ENCODE results near the gene ZNF529. TPM values are rescaled to one million over a fixed set of nuclear protein-coding genes. Genes with fewer than 3 reads are reported as not detected.
A peak's percentile ranks its signal among the peaks of the same experiment; 100 is the strongest.

The ZNF529 gene
- total RNA-seq (2021) (4.0 and 4.2 TPM in 2 replicates), Bru-seq, nascent RNA (percentile 76 among the genes with signal in this experiment), BruChase-seq, experiment 1, labeled RNA remaining after a 2-hour chase (percentile 75 among the genes with signal in this experiment), BruChase-seq, experiment 2, labeled RNA remaining after a 6-hour chase (percentile 55 among the genes with signal in this experiment)
- long read RNA-seq, full-length matches to known transcripts: 1 of 12 reads
- long read RNA-seq, partial matches to known transcripts: 0 of 12 reads
- long read RNA-seq, other reads (novel, unspliced or antisense): 11 of 12 reads

GRCh38 chr19:36573020-36573894 lies at the start of gene ZNF529:
TSS of gene ZNF529 (minus strand) at chr19:36573292. CDS start at chr19:36572346, 946 bp downstream.
- peak; percentile 84 to 87 for DNase-seq
- Histone ChIP-seq H4K20me1 (ENCODE audit: insufficient read depth) (no peaks in the 10 kb centered on the region), H2AFZ (peak within 1 kb of the TSS; percentile 99), H3K4me1 (replicated peaks; ENCODE audit: insufficient read depth) (peaks cover 6% of the 10 kb centered on the region; the same call in 1 of the 2 replicates), H3F3A (ENCODE audit: insufficient read depth, low read depth) (no peaks in the 10 kb centered on the region), H3K27me3 (ENCODE audit: insufficient read depth, low read depth) (no peaks in the 10 kb centered on the region), H3K4me3 (peak within 1 kb of the TSS; percentile 90), H3K36me3 (ENCODE audit: low read depth) (peaks cover 56% of the 10 kb centered on the region), H3K27ac (peak within 1 kb of the TSS; percentile 55), H3K4me2 (peak within 1 kb of the TSS; percentile 88), H3K9me2 (ENCODE audit: insufficient read depth) (no peaks in the 10 kb centered on the region), H3K9me3 (ENCODE audit: insufficient read depth, low read depth) (peaks cover 27% of the 10 kb centered on the region; the same call in 1 of the 2 replicates), H3K79me2 (ENCODE audit: low read depth) (peaks cover 40% of the 10 kb centered on the region)
- BruUV-seq (replicated peaks): no TSS peak
- CTCF ChIA-PET: no interaction called here
- intact Hi-C loops (cut with micrococcal nuclease; ENCODE audit: unreplicated experiment): loop anchor here (1.0 to 5.0 kb wide), 3 partner anchors 45 to 446 kb away; partner anchors contain the start of genes ZNF260 and ZNF461
- TF ChIP-seq EZH2 (IDR thresholded peaks at IDR 0.05; ENCODE audit: low read depth): no peak
- TF ChIP-seq, protein P1, sequence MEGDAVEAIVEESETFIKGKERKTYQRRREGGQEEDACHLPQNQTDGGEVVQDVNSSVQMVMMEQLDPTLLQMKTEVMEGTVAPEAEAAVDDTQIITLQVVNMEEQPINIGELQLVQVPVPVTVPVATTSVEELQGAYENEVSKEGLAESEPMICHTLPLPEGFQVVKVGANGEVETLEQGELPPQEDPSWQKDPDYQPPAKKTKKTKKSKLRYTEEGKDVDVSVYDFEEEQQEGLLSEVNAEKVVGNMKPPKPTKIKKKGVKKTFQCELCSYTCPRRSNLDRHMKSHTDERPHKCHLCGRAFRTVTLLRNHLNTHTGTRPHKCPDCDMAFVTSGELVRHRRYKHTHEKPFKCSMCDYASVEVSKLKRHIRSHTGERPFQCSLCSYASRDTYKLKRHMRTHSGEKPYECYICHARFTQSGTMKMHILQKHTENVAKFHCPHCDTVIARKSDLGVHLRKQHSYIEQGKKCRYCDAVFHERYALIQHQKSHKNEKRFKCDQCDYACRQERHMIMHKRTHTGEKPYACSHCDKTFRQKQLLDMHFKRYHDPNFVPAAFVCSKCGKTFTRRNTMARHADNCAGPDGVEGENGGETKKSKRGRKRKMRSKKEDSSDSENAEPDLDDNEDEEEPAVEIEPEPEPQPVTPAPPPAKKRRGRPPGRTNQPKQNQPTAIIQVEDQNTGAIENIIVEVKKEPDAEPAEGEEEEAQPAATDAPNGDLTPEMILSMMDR (conservative IDR thresholded peaks at IDR 0.05): no peak
- POLR2A ChIA-PET (ENCODE audit: unreplicated experiment): interaction anchor here (0.6 to 1.0 kb wide), 6 partner anchors 43 to 440 kb away, joined by 3 to 12 read pairs (median 4); partner anchors contain the start of gene ZNF345

GRCh38 chr19:36605877-36606478 lies 32.9 kb upstream of the ZNF529 start:
- intact Hi-C loops (cut with micrococcal nuclease; ENCODE audit: unreplicated experiment): no loop called here
- Histone ChIP-seq H2AFZ (no peak overlapping the region), H3K4me2 (no peak overlapping the region), H3K9me2 (ENCODE audit: insufficient read depth) (no peaks in the 10 kb centered on the region), H3K27me3 (ENCODE audit: insufficient read depth, low read depth) (no peaks in the 10 kb centered on the region), H3K4me1 (replicated peaks; ENCODE audit: insufficient read depth) (no peaks in the 10 kb centered on the region), H4K20me1 (ENCODE audit: insufficient read depth) (no peaks in the 10 kb centered on the region), H3K79me2 (ENCODE audit: low read depth) (no peaks in the 10 kb centered on the region), H3K4me3 (no peak overlapping the region), H3K9me3 (ENCODE audit: insufficient read depth, low read depth) (peaks cover 5% of the 10 kb centered on the region), H3K36me3 (ENCODE audit: low read depth) (no peaks in the 10 kb centered on the region), H3K27ac (no peak overlapping the region), H3F3A (ENCODE audit: insufficient read depth, low read depth) (no peaks in the 10 kb centered on the region)
- CTCF ChIA-PET: no interaction called here
- BruUV-seq (replicated peaks): no TSS peak
- TF ChIP-seq EZH2 (IDR thresholded peaks at IDR 0.05; ENCODE audit: low read depth): no peak
- POLR2A ChIA-PET (ENCODE audit: unreplicated experiment): no interaction called here
- DNase-seq: no peak

GRCh38 chr19:36605101-36605876 lies 32.2 kb upstream of the ZNF529 start, which contains the start of gene ZNF382:
TSS of gene ZNF382 (plus strand) at chr19:36605313. CDS start at chr19:36609915, 4,602 bp downstream.
- H3K4me3 ChIP-seq: no peak within 1 kb of the TSS
- CTCF ChIA-PET: no interaction called here

More at GRCh38 chr19:36605101-36605876, 32.2 kb upstream of the ZNF529 start, which contains the start of gene ZNF382:
- no peak for DNase-seq
- H3F3A ChIP-seq (ENCODE audit: insufficient read depth, low read depth): no peaks in the 10 kb centered on the region
- no peaks in the 10 kb centered on the region for H4K20me1 ChIP-seq (ENCODE audit: insufficient read depth)
- no peak within 1 kb of the TSS for H3K4me2 ChIP-seq
- no peaks in the 10 kb centered on the region for H3K79me2 ChIP-seq (ENCODE audit: low read depth)
- peaks cover 5% of the 10 kb centered on the region for H3K9me3 ChIP-seq (ENCODE audit: insufficient read depth, low read depth)
- no peaks in the 10 kb centered on the region for H3K4me1 ChIP-seq (replicated peaks; ENCODE audit: insufficient read depth)
- no peaks in the 10 kb centered on the region for H3K36me3 ChIP-seq (ENCODE audit: low read depth)
- POLR2A ChIA-PET (ENCODE audit: unreplicated experiment): no interaction called here
- TF ChIP-seq, protein P1 (conservative IDR thresholded peaks at IDR 0.05): no peak
- no peak for TF ChIP-seq EZH2 (IDR thresholded peaks at IDR 0.05; ENCODE audit: low read depth)
- H3K9me2 ChIP-seq (ENCODE audit: insufficient read depth): no peaks in the 10 kb centered on the region
- no TSS peak for BruUV-seq (replicated peaks)
- H3K27ac ChIP-seq: no peak within 1 kb of the TSS
- no peak within 1 kb of the TSS for H2AFZ ChIP-seq
- intact Hi-C loops (cut with micrococcal nuclease; ENCODE audit: unreplicated experiment): no loop called here
- no peaks in the 10 kb centered on the region for H3K27me3 ChIP-seq (ENCODE audit: insufficient read depth, low read depth)
